OCI-LY7 (cell line): ENCODE measurements around the gene TMEM37. TPM values are rescaled to one million over a fixed set of nuclear protein-coding genes. Genes with fewer than 3 reads are reported as not detected.

ENCODE experiments used
- BruUV-seq: library from RNA; stranded (reverse); fragments of 400-500 nt; replicated peaks from 2 replicates; lab custom pipeline; 2021; lab: Mats Ljungman, UMichigan
- CTCF ChIA-PET: fragments of 300-600 bp; sonication (Branson Sonifier 250); formaldehyde crosslinking; loops from one replicate; lab custom pipeline; 2022; ENCODE audit warnings: antibody characterized with exemption; ENCODE audit not compliant: unreplicated experiment; lab: Charles Lee
- POLR2A ChIA-PET: fragments of 300-600 bp; sonication (Branson Sonifier 250); formaldehyde crosslinking; loops from one replicate; lab custom pipeline; 2022; ENCODE audit warnings: antibody characterized with exemption; lab: Charles Lee
- DNase-seq: peaks from one replicate; pipeline ENCODE4 v3.0.0-alpha.2; 2015; ENCODE audit warnings: low spot score
- H2AFZ ChIP-seq: fragments of 200-600 bp; sonication (generic), shearing (Covaris generic); 2 replicates; pipeline ENCODE4 v1.6.1; 2014; ENCODE audit warnings: mild to moderate bottlenecking, antibody characterized with exemption, low read length, moderate library complexity
- H3K27ac ChIP-seq: fragments of 200-600 bp; sonication (generic); 2 replicates; pipeline ENCODE4 v1.5.1; 2014; ENCODE audit warnings: mixed run types, low read depth, mild to moderate bottlenecking, moderate library complexity, low read length, inconsistent platforms; ENCODE audit not compliant: poor library complexity, severe bottlenecking
- H3K36me3 ChIP-seq: fragments of 200-600 bp; sonication (generic); 2 replicates; pipeline ENCODE4 v1.6.1; 2014; ENCODE audit warnings: mild to moderate bottlenecking, antibody characterized with exemption, low read length, moderate library complexity, mixed read lengths; ENCODE audit not compliant: insufficient read depth
- H3K4me1 ChIP-seq: fragments of 200-600 bp; sonication (generic); 2 replicates; pipeline ENCODE4 v1.5.1; 2014; ENCODE audit warnings: mild to moderate bottlenecking, low read length; ENCODE audit not compliant: insufficient read depth, poor library complexity, severe bottlenecking
- H3K4me2 ChIP-seq: fragments of 200-600 bp; sonication (generic); 2 replicates; pipeline ENCODE4 v1.6.1; 2014; ENCODE audit warnings: mild to moderate bottlenecking, low read length
- H3K4me3 ChIP-seq: fragments of 200-600 bp; sonication (generic); 2 replicates; pipeline ENCODE4 v1.5.1; 2014; ENCODE audit warnings: mild to moderate bottlenecking, low read depth, low read length; ENCODE audit not compliant: poor library complexity, severe bottlenecking
- H3K79me2 ChIP-seq: fragments of 200-600 bp; sonication (generic); 2 replicates; pipeline ENCODE4 v1.6.1; 2016; ENCODE audit warnings: low read depth, mild to moderate bottlenecking, low read length, moderate library complexity, mixed read lengths; ENCODE audit not compliant: insufficient read depth
- H3K9me2 ChIP-seq: fragments of 200-600 bp; sonication (generic); 2 replicates; pipeline ENCODE4 v1.6.1; 2016; ENCODE audit warnings: mild to moderate bottlenecking, low read length, mixed read lengths; ENCODE audit not compliant: insufficient read depth
- H3K9me3 ChIP-seq: fragments of 200-600 bp; sonication (generic); 2 replicates; pipeline ENCODE4 v1.6.1; 2014; ENCODE audit warnings: mild to moderate bottlenecking, mixed run types, low read length, mixed read lengths
- H4K20me1 ChIP-seq: fragments of 200-600 bp; sonication (generic); 2 replicates; pipeline ENCODE4 v1.6.1; 2014; ENCODE audit warnings: mild to moderate bottlenecking, antibody characterized with exemption, low read length, moderate library complexity, mixed read lengths; ENCODE audit not compliant: insufficient read depth
- EZH2phosphoT487 ChIP-seq: fragments of 200-600 bp; sonication (generic); IDR thresholded peaks from 2 replicates; pipeline ENCODE4 v1.6.1; 2018; ENCODE audit warnings: low read depth, borderline replicate concordance, mild to moderate bottlenecking, mixed run types, antibody characterized with exemption, low read length, moderate library complexity, mixed read lengths
- intact Hi-C: fragments of 100-400 bp; cut with micrococcal nuclease; formaldehyde crosslinking; loops from one replicate; pipeline ENCODE4 v1.10.0; 2022; ENCODE audit not compliant: unreplicated experiment
- total RNA-seq, 2 experiments: library from RNA; depleted of rRNA in 1 of 2; stranded (reverse); fragments of >200 nt in 1 of 2; shearing (Covaris generic) in 1 of 2; gene quantifications; 2 replicates each; pipeline ENCODE4 v1.2.3, GENCODE V29; 2014 to 2022
- TF ChIP-seq, protein P1 (sequence below): fragments of 200-600 bp; sonication (generic); conservative IDR thresholded peaks from 2 replicates; pipeline ENCODE4 v1.5.1; 2014; ENCODE audit warnings: mild to moderate bottlenecking, antibody characterized with exemption, low read length, moderate library complexity, mixed read lengths

The TMEM37 gene
- total RNA-seq, 2 experiments from 2014 or later, result not detected

DNA sequence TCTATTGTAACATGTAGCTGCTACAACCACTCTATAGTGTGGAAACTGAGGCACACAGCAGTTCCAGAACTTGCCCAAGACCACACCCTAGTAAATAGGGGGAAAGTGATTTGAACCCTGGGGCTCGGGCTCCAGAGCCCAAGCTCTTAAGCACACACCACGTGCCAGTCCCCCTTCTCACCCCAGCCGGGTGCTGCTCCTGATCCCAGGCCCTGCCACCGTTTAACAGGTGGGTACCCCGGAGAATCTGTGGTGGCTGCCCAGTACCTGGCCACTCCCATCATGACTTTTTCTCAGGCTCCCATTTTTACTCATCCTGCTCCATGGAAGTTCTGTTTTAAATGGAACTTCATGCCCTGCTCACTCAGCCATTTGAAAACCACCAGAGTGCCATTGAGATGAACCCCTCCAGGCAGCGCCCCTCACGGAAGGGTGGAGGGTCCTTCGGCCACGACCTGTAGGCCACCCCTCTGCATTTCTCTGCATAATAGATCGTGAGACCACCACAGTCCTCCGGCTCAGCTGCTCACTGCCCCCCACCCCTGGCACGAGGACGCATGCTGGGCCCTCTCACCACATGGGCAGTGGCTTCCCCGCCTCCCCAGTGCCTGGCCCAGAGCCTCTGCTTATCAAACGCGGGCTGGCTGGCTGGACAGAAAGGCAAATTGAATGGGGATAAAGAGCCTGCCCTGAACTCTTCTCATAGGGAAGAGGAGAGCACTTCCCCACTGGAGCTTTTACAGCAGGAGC is 42.1 kb downstream of the TMEM37 start:
- no peak overlapping the region for H3K4me3 ChIP-seq
- no peak overlapping the region for H3K4me2 ChIP-seq
- DNase-seq, result no peak
- POLR2A ChIA-PET, result interaction anchor here (0.5 to 0.9 kb wide), 2 partner anchors 63 to 163 kb away, joined by 3 to 5 read pairs; no protein-coding TSS in a partner anchor
- H2AFZ ChIP-seq, result no peak overlapping the region
- intact Hi-C loops, result no loop called here
- H3K79me2 ChIP-seq, result no peaks in the 10 kb centered on the region
- no peaks in the 10 kb centered on the region for H4K20me1 ChIP-seq
- H3K9me3 ChIP-seq, result no peaks in the 10 kb centered on the region
- no TSS peak for BruUV-seq
- no peaks in the 10 kb centered on the region for H3K36me3 ChIP-seq
- CTCF ChIA-PET, result interaction anchor here (0.6 kb wide), 1 partner anchor 14 kb away, joined by 6 read pairs; no protein-coding TSS in a partner anchor
- H3K9me2 ChIP-seq, result no peaks in the 10 kb centered on the region
- H3K4me1 ChIP-seq, result peaks cover 3% of the 10 kb centered on the region
- no peak overlapping the region for H3K27ac ChIP-seq
- TF ChIP-seq, protein P1, sequence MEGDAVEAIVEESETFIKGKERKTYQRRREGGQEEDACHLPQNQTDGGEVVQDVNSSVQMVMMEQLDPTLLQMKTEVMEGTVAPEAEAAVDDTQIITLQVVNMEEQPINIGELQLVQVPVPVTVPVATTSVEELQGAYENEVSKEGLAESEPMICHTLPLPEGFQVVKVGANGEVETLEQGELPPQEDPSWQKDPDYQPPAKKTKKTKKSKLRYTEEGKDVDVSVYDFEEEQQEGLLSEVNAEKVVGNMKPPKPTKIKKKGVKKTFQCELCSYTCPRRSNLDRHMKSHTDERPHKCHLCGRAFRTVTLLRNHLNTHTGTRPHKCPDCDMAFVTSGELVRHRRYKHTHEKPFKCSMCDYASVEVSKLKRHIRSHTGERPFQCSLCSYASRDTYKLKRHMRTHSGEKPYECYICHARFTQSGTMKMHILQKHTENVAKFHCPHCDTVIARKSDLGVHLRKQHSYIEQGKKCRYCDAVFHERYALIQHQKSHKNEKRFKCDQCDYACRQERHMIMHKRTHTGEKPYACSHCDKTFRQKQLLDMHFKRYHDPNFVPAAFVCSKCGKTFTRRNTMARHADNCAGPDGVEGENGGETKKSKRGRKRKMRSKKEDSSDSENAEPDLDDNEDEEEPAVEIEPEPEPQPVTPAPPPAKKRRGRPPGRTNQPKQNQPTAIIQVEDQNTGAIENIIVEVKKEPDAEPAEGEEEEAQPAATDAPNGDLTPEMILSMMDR, result no peak
- no peak for TF ChIP-seq EZH2phosphoT487

- intact Hi-C loops, result no loop called here
- POLR2A ChIA-PET, result interaction anchor here (0.5 to 0.9 kb wide), 2 partner anchors 64 to 164 kb away, joined by 3 to 5 read pairs; no protein-coding TSS in a partner anchor
- H3K4me1 ChIP-seq, result peaks cover 3% of the 10 kb centered on the region
- H3K27ac ChIP-seq, result no peak overlapping the region
- CTCF ChIA-PET, result interaction anchor here (0.6 kb wide), 1 partner anchor 14 kb away, joined by 6 read pairs; no protein-coding TSS in a partner anchor
- no peaks in the 10 kb centered on the region for H3K36me3 ChIP-seq
- no peak overlapping the region for H2AFZ ChIP-seq
- no TSS peak for BruUV-seq
- TF ChIP-seq, protein P1, result no peak
- no peak for TF ChIP-seq EZH2phosphoT487
- no peaks in the 10 kb centered on the region for H3K9me3 ChIP-seq
- DNase-seq, result no peak
- no peaks in the 10 kb centered on the region for H4K20me1 ChIP-seq
- no peaks in the 10 kb centered on the region for H3K9me2 ChIP-seq
- no peak overlapping the region for H3K4me3 ChIP-seq
- H3K79me2 ChIP-seq, result no peaks in the 10 kb centered on the region
- no peak overlapping the region for H3K4me2 ChIP-seq
These were observed 42.9 kb downstream of the TMEM37 start for GRCh38 chr2:119474371-119475224.
